ENCODE measurements around the gene ZNF649.

Gene ZNF649

DNA sequence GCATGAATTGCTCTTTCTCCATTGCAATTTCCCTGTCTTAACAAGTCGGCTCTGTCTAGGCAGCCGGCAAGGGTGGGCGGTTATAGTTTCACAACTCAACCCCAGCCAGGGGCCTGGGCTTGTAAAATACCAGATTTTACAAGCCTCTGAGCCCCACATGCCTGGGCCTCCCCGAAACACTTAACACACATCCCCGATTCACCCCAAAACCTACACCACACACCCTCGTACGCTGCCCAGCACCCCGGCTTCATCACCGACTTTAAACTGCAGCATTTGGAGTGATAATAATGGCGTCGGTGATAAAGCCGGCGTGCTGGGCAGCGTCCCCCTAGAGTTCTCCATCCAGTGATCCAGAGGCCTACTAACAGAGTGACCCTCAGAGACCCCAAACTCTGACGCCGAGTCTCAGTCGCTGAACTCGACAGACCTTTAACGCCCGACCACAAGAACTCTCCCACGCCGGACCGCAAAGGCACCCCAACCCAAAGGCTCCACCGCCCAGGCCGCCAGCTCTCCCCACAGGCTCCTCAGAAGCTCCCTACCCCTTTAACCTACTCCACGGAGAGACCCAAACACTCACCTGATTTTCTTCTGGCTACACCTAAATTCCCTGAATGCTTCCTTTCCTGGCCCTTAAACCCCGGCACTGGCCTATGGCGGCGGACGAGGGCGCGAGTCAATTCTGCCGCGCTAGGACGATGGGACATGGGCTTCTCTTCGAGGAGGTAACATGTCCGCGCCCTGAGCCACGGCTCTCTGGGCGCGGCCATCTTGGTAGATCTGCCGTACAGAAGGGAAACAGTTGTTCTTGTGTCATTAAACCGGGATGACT, at the start of gene ZNF649:
TSS of gene ZNF649 (minus strand) at position 687 of the 835 bp plus-strand sequence. CDS start 4,910 bp downstream, outside the sequence.
- H3K4me1 ChIP-seq (ENCODE audit: control insufficient read depth, insufficient read depth, low read length, unreplicated experiment): no peaks in the 10 kb centered on the region
- H3K36me3 ChIP-seq (ENCODE audit: insufficient read depth, low read length): peaks cover 18% of the 10 kb centered on the region
- peaks cover 33% of the 10 kb centered on the region for H3K79me2 ChIP-seq (ENCODE audit: control insufficient read depth, insufficient read depth, low read length, unreplicated experiment)
- H3K27me3 ChIP-seq (ENCODE audit: insufficient read depth, low read length): no peaks in the 10 kb centered on the region
- peak within 1 kb of the TSS; percentile 96 for H3K4me3 ChIP-seq (ENCODE audit: low read depth, low read length)
- H3K27ac ChIP-seq (ENCODE audit: low read depth, low read length): peak within 1 kb of the TSS; percentile 47; the same call in 1 of the 2 replicates
- peak within 1 kb of the TSS; percentile 96 for H2AFZ ChIP-seq (ENCODE audit: low read length, unreplicated experiment)

DNA sequence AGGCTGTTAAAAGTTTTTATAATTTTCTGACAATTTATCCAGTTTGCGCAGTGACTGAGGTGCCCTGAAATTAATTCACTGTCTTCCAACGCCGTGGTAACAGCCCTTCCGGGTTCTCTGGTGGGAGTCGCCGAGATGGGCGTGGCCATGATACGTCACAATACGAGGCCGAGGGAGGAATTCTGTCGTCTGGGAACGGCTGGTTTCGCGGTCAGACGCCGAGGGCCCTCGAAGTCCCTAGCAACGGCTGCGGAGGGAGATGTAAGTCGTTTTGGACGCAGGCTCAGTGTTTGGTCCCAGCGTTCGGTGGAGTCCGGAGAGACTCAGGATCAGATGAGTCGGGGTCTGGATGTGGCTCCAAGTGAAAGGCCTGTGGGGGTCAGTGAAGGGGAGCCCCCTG, 44.2 kb upstream of the ZNF649 start:
- peaks cover 20% of the 10 kb centered on the region for H3K36me3 ChIP-seq (ENCODE audit: insufficient read depth, low read length)
- no peak overlapping the region for H3K27ac ChIP-seq (ENCODE audit: low read depth, low read length)
- peak overlapping the region; percentile 50 for H2AFZ ChIP-seq (ENCODE audit: low read length, unreplicated experiment)
- H3K27me3 ChIP-seq (ENCODE audit: insufficient read depth, low read length): no peaks in the 10 kb centered on the region
- peak overlapping the region; percentile 64 for H3K4me3 ChIP-seq (ENCODE audit: low read depth, low read length)
- H3K79me2 ChIP-seq (ENCODE audit: control insufficient read depth, insufficient read depth, low read length, unreplicated experiment): no peaks in the 10 kb centered on the region
- H3K4me1 ChIP-seq (ENCODE audit: control insufficient read depth, insufficient read depth, low read length, unreplicated experiment): no peaks in the 10 kb centered on the region

DNA sequence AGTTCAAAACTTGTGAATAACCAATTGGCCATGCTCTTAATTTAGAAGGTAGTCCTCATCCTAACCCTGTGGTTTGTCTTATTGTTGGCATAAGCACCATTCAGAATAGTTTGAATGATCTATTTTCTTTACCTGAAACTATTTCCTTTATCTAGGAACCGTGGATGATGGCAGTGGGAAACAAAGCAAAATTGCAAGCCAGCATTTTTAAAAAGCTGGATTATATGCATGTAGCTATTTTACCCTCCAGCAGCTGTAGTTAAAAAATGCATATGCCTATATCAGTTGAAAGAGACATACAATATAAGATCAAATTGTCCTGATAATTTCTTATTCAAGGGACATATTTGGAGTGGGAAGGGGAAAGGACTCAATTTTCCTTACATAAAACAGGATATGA, 41.8 kb upstream of the ZNF649 start:
- Histone ChIP-seq H3K4me1 (ENCODE audit: control insufficient read depth, insufficient read depth, low read length, unreplicated experiment) (no peaks in the 10 kb centered on the region), H2AFZ (ENCODE audit: low read length, unreplicated experiment) (no peak overlapping the region), H3K36me3 (ENCODE audit: insufficient read depth, low read length) (peaks cover 44% of the 10 kb centered on the region)

DNA sequence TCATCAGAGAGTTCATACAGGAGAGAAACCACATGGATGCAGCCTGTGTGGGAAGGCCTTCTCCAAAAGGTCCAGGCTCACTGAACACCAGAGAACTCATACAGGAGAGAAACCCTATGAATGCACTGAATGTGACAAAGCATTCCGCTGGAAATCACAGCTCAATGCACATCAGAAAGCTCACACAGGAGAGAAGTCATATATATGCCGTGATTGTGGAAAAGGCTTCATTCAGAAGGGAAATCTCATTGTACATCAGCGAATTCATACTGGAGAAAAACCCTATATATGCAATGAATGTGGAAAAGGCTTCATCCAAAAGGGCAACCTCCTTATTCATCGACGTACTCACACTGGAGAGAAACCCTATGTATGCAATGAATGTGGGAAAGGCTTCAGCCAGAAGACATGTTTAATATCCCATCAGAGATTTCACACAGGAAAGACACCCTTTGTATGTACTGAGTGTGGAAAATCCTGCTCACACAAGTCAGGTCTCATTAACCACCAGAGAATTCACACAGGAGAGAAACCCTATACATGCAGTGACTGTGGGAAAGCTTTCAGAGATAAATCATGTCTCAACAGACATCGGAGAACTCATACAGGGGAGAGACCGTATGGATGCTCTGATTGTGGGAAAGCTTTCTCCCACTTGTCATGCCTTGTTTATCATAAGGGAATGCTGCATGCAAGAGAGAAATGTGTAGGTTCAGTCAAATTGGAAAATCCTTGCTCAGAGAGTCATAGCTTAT, 40.2 kb upstream of the ZNF649 start:
- Histone ChIP-seq H3K27me3 (ENCODE audit: insufficient read depth, low read length) (no peaks in the 10 kb centered on the region), H3K36me3 (ENCODE audit: insufficient read depth, low read length) (peaks cover 58% of the 10 kb centered on the region), H2AFZ (ENCODE audit: low read length, unreplicated experiment) (no peak overlapping the region), H3K4me1 (ENCODE audit: control insufficient read depth, insufficient read depth, low read length, unreplicated experiment) (no peaks in the 10 kb centered on the region), H3K4me3 (ENCODE audit: low read depth, low read length) (no peak overlapping the region), H3K27ac (ENCODE audit: low read depth, low read length) (no peak overlapping the region), H3K79me2 (ENCODE audit: control insufficient read depth, insufficient read depth, low read length, unreplicated experiment) (no peaks in the 10 kb centered on the region)

More for the DNA sequence above, 41.8 kb upstream of the ZNF649 start:
- H3K4me3 ChIP-seq (ENCODE audit: low read depth, low read length): no peak overlapping the region
- no peaks in the 10 kb centered on the region for H3K79me2 ChIP-seq (ENCODE audit: control insufficient read depth, insufficient read depth, low read length, unreplicated experiment)
- H3K27ac ChIP-seq (ENCODE audit: low read depth, low read length): no peak overlapping the region
- no peaks in the 10 kb centered on the region for H3K27me3 ChIP-seq (ENCODE audit: insufficient read depth, low read length)

DNA sequence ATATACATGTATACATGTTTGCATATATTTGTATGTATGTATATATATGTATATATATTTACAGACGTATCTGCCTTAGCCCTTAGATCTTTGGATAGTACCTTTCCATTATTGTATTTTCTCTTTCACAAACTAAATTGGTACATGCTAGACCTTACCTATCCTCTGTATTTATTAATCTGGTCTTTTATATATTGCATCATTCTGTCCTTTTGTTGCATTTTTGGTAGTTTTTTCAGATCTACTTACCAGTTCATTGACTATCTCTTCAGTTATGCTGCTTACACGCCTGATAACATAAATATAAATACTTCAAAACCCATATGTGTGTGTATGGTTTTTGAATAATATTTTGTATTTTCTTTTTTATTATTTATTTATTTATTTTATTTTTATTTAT, 34.1 kb upstream of the ZNF649 start:
- no peak overlapping the region for H3K4me3 ChIP-seq (ENCODE audit: low read depth, low read length)
- H3K36me3 ChIP-seq (ENCODE audit: insufficient read depth, low read length): peaks cover 58% of the 10 kb centered on the region
- H3K27ac ChIP-seq (ENCODE audit: low read depth, low read length): no peak overlapping the region
- H2AFZ ChIP-seq (ENCODE audit: low read length, unreplicated experiment): no peak overlapping the region
- H3K27me3 ChIP-seq (ENCODE audit: insufficient read depth, low read length): no peaks in the 10 kb centered on the region
- no peaks in the 10 kb centered on the region for H3K79me2 ChIP-seq (ENCODE audit: control insufficient read depth, insufficient read depth, low read length, unreplicated experiment)
- H3K4me1 ChIP-seq (ENCODE audit: control insufficient read depth, insufficient read depth, low read length, unreplicated experiment): no peaks in the 10 kb centered on the region

DNA sequence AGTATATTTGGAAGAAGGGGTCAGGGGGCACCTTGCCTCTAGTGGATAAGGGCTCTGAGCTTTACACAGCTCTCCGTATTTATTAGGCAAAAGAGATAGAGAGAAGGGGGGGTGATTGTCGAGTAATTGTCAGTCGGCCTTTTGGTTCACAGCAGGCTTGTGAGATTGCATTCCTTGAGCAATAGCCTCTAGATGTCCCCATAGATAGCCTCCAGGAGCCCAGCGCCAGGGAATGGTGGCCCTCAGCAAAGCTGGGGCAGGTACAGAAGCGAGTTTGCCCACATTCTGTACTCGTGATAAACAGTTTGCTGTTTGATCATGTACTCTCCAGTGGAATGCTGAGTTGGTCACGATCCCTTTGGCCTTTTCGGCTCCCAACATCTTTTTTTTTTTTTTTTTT, 27.1 kb upstream of the ZNF649 start:
- Histone ChIP-seq H3K79me2 (ENCODE audit: control insufficient read depth, insufficient read depth, low read length, unreplicated experiment) (peaks cover 8% of the 10 kb centered on the region), H3K27me3 (ENCODE audit: insufficient read depth, low read length) (no peaks in the 10 kb centered on the region), H3K4me3 (ENCODE audit: low read depth, low read length) (no peak overlapping the region), H3K27ac (ENCODE audit: low read depth, low read length) (no peak overlapping the region), H3K36me3 (ENCODE audit: insufficient read depth, low read length) (peaks cover 32% of the 10 kb centered on the region), H2AFZ (ENCODE audit: low read length, unreplicated experiment) (no peak overlapping the region), H3K4me1 (ENCODE audit: control insufficient read depth, insufficient read depth, low read length, unreplicated experiment) (no peaks in the 10 kb centered on the region)

DNA sequence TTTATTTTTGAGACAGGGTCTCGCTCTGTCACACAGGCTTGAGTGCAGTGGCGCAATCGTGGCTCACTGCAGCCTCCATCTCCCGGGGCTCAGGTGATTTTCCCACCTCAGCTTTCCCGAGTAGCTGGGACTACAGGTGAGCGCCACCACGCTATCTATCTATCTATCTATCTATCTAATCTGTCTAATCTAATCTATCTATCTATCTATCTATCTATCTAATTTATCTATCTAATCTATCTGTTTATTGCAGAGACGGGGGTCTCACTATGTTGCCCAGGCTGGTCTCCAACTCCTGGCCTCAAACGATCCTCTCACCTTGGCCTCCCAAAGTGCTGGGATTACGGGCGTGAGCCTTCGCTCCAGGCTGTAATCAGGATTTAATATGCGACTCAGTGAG, 23.0 kb upstream of the ZNF649 start:
- peak overlapping the region; percentile 61 for H2AFZ ChIP-seq (ENCODE audit: low read length, unreplicated experiment)
- no peak overlapping the region for H3K27ac ChIP-seq (ENCODE audit: low read depth, low read length)

DNA sequence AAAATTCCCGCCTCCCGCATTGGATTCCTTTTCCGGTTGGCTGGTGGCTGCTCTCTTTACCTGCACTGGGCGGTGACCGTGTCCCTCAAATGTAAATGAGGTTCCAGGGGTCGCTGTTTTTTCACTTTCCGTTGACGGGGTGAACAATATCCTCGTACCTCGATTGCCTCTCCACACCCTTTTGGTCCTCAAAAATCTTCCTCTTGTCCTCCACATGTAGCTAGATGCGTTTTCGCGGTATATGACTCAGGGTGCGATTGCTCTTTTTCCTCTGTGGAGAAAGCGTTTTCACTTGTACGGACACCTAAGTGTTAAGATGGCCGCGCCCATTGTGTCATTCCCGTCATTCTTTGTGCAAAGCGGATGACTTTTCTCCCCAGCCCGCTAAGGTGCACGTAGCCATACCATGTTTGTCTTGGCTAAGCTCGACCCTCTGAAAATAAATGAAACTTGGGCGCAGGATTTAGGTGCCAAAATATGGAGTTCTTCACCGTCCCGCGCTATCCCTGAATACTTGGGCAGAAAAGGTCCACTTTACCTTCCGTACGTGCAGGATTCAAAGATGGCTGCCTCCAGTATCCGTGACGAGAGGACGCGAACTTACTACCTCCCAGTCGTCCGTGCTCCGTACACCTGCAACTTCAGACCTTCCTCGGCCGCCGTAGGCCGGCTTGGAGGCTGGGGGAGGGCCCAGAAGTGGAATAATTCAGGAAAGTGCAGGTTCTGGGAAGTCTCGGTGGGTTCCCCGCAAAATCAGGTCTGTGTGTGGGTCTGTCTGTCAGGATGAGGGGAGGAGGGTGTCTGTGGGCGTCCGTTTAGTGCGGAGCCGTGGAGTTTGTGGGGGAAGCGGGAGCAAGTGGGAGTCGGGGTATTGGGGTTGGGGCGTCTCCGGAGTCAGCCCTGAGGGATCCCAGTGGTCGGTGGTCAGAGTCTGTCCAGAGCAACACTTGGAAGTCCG, 22.2 kb upstream of the ZNF649 start, which contains the start of gene ZNF613:
TSS of gene ZNF613 (plus strand) at position 689 of the 958 bp plus-strand sequence. CDS start 8,749 bp downstream, outside the sequence.
- H3K4me3 ChIP-seq (ENCODE audit: low read depth, low read length): peak within 1 kb of the TSS; percentile 97
- H2AFZ ChIP-seq (ENCODE audit: low read length, unreplicated experiment): peak within 1 kb of the TSS; percentile 61

More for the DNA sequence above, 23.0 kb upstream of the ZNF649 start:
- Histone ChIP-seq H3K36me3 (ENCODE audit: insufficient read depth, low read length) (peaks cover 16% of the 10 kb centered on the region), H3K79me2 (ENCODE audit: control insufficient read depth, insufficient read depth, low read length, unreplicated experiment) (peaks cover 8% of the 10 kb centered on the region), H3K4me1 (ENCODE audit: control insufficient read depth, insufficient read depth, low read length, unreplicated experiment) (no peaks in the 10 kb centered on the region), H3K4me3 (ENCODE audit: low read depth, low read length) (peak overlapping the region; percentile 97), H3K27me3 (ENCODE audit: insufficient read depth, low read length) (no peaks in the 10 kb centered on the region)

DNA sequence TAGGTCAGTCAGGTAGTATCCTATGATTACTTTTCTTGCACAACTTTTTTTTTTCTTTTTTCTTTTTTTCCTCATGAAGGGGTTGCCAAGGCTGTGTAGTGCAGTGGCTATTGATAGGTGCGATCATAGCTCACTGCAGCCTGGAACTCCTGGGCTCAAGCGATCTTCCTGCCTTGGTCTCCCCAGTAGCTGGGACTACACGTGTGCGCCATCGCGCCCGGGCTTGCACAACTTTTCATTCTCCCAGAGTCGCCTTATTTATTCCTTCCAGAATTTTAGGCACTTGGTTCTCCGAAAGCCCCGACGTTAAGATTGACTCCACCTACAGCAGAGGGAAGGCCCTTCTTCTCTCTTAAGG, 21.6 kb upstream of the ZNF649 start:
- Histone ChIP-seq H3K4me3 (ENCODE audit: low read depth, low read length) (peak overlapping the region; percentile 97), H3K79me2 (ENCODE audit: control insufficient read depth, insufficient read depth, low read length, unreplicated experiment) (peaks cover 8% of the 10 kb centered on the region), H2AFZ (ENCODE audit: low read length, unreplicated experiment) (peak overlapping the region; percentile 61), H3K27me3 (ENCODE audit: insufficient read depth, low read length) (no peaks in the 10 kb centered on the region), H3K36me3 (ENCODE audit: insufficient read depth, low read length) (peaks cover 11% of the 10 kb centered on the region), H3K4me1 (ENCODE audit: control insufficient read depth, insufficient read depth, low read length, unreplicated experiment) (no peaks in the 10 kb centered on the region), H3K27ac (ENCODE audit: low read depth, low read length) (no peak overlapping the region)

More for the DNA sequence above, 22.2 kb upstream of the ZNF649 start, which contains the start of gene ZNF613:
- Histone ChIP-seq H3K27ac (ENCODE audit: low read depth, low read length) (peak within 1 kb of the TSS; percentile 47), H3K4me1 (ENCODE audit: control insufficient read depth, insufficient read depth, low read length, unreplicated experiment) (no peaks in the 10 kb centered on the region), H3K79me2 (ENCODE audit: control insufficient read depth, insufficient read depth, low read length, unreplicated experiment) (peaks cover 8% of the 10 kb centered on the region), H3K36me3 (ENCODE audit: insufficient read depth, low read length) (peaks cover 16% of the 10 kb centered on the region), H3K27me3 (ENCODE audit: insufficient read depth, low read length) (no peaks in the 10 kb centered on the region)

DNA sequence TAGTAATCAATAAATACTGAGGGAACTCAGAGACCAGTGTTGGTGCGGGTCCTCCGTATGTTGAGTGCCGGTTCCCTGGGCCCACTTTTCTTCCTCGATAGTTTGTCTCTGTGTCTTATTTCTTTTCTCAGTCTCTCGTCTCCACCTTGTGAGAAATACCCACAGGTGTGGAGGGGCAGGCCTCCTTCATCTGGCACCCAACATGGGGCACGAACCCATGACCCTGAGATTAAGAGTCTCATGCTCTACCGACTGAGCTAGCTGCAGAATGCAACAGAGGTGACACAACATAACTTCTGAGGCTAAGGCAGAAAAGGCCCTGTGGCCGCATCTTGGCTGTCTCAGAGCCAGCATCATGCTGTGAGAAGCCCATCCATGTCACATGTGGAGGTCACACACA, 17.1 kb upstream of the ZNF649 start:
- no peak overlapping the region for H3K27ac ChIP-seq (ENCODE audit: low read depth, low read length)
- no peaks in the 10 kb centered on the region for H3K27me3 ChIP-seq (ENCODE audit: insufficient read depth, low read length)
- no peaks in the 10 kb centered on the region for H3K4me1 ChIP-seq (ENCODE audit: control insufficient read depth, insufficient read depth, low read length, unreplicated experiment)
- H3K79me2 ChIP-seq (ENCODE audit: control insufficient read depth, insufficient read depth, low read length, unreplicated experiment): no peaks in the 10 kb centered on the region
- H3K4me3 ChIP-seq (ENCODE audit: low read depth, low read length): no peak overlapping the region
- H3K36me3 ChIP-seq (ENCODE audit: insufficient read depth, low read length): no peaks in the 10 kb centered on the region
- no peak overlapping the region for H2AFZ ChIP-seq (ENCODE audit: low read length, unreplicated experiment)
